Testis (tissue), 2 donors: ENCODE measurements around the gene MAT2B.

Experiments used
- POLR2A ChIP-seq: fragments of 450-650 bp; IDR thresholded peaks from one replicate; pipeline ENCODE4 v1.6.1; 2017; ENCODE audit warnings: antibody characterized with exemption, mild to moderate bottlenecking, moderate library complexity
- TF ChIP-seq, protein P1 (sequence below), 3 experiments: fragments of 450-650 bp in 2 of 3; fragments of 200-600 bp in 1 of 3; sonication (generic) in 1 of 3; IDR thresholded peaks; one replicate each; pipeline ENCODE4 v1.5.1; 2016 to 2019; ENCODE audit warnings: antibody characterized with exemption in 3 of 3, mild to moderate bottlenecking in 2 of 3, moderate library complexity in 1 of 3

DNA sequence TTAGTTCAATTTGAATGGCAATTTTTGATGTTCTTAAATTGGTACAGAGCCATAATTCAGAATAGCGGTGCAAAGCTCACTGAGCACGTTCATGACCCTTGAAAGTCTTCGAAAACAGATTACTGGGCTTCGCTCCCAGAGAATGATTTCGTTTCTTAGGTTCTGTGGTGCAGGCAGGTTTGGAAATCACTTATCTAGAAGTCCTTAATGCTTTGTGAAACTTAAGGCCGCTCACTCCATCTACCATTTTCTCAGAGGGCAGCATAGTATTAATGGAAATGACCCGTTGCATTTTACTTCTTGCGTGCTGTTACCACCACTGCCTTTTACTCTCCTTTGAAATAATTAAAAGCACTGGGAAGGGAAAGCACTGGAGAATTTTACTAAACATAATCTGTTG, 2.9 kb upstream of the MAT2B start:
- TF ChIP-seq, protein P1, sequence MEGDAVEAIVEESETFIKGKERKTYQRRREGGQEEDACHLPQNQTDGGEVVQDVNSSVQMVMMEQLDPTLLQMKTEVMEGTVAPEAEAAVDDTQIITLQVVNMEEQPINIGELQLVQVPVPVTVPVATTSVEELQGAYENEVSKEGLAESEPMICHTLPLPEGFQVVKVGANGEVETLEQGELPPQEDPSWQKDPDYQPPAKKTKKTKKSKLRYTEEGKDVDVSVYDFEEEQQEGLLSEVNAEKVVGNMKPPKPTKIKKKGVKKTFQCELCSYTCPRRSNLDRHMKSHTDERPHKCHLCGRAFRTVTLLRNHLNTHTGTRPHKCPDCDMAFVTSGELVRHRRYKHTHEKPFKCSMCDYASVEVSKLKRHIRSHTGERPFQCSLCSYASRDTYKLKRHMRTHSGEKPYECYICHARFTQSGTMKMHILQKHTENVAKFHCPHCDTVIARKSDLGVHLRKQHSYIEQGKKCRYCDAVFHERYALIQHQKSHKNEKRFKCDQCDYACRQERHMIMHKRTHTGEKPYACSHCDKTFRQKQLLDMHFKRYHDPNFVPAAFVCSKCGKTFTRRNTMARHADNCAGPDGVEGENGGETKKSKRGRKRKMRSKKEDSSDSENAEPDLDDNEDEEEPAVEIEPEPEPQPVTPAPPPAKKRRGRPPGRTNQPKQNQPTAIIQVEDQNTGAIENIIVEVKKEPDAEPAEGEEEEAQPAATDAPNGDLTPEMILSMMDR (IDR thresholded peaks at IDR 0.05): no peak
- TF ChIP-seq POLR2A: no peak
